GM21529 (cell line): Measurements from ENCODE around the gene BBS7.

Experiments used
- ATAC-seq: cut with Tn5 transposase; IDR thresholded peaks from one replicate; pipeline ENCODE4 v1.9.1; 2021; ENCODE audit not compliant: unreplicated experiment

The BBS7 gene

GRCh38 chr4:121792966-121793365, 77.3 kb downstream of the BBS7 start:
- ATAC-seq, result no peak

GRCh38 chr4:121791481-121791880, 78.8 kb downstream of the BBS7 start:
- ATAC-seq, result no peak

- ATAC-seq, result no peak
Observed at GRCh38 chr4:121790976-121791375, 79.3 kb downstream of the BBS7 start.

DNA sequence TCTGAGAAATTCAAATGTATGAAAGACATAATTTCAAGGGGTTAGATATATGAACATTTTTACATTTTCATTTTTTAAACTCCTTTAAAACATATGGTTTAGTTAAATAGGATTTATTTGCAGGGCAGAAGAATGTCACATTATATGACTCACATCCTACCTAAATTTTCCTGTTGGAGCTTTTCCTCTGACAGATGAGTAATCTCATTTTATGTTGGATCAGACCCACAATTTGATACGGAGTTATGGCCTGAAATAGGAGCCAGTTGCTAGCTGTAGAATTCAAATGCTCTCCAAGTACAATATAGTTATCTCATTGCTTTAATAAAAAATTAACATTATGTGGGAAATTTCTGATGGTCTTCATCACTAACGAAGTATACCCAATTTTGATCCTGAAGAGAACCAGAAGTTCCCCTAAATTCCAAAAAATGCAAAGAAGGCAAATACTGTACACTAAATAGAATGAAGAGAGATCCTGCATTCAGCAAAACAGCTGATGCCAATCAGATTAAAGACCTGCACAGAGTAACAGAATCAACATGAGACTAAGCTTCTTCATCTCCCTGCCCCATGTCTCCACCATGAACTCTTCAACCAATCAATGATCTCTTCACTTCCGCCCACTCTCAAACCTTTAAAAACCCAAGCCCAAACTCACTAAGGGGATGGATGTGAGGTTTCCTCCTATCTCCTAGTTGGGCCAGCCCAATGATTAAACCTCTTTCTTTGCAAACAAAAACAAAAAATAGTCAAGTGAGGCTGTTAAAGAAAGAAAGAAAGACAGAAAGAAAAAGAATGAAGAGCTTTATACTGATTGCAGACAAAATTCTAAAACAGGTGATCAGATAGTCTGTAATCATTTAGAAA, 80.1 kb downstream of the BBS7 start:
- no peak for ATAC-seq

GRCh38 chr4:121789455-121789854, 80.8 kb downstream of the BBS7 start:
- no peak for ATAC-seq

GRCh38 chr4:121788896-121789295, 81.4 kb downstream of the BBS7 start:
- ATAC-seq, result peak; percentile 98

- ATAC-seq, result no peak
Observed at GRCh38 chr4:121786221-121786620, 84.1 kb downstream of the BBS7 start.

DNA sequence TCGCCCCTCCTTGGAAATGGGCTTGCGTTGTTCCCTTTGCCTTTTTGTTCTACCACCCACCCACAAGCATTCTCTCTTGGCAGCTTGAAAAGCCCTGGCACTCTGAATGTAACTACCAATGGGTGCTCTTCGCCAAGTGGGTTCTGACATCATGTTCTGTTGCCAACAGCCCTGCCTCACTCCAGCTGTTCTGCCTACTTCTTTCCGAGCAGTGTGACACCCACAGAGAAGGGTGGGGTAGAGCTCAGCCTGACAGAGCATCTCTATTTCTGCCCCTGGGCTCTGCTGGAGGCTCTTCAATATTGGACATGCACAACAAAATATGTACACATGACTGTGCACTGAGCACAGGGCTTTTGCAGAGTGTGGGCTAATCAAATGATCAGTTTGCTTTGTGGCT, 84.8 kb downstream of the BBS7 start:
- no peak for ATAC-seq

- ATAC-seq, result no peak
Observed at GRCh38 chr4:121784975-121785374, 85.3 kb downstream of the BBS7 start.

- no peak for ATAC-seq
Observed at GRCh38 chr4:121784401-121784800, 85.9 kb downstream of the BBS7 start.

- no peak for ATAC-seq
Observed at GRCh38 chr4:121783210-121783609, 87.1 kb downstream of the BBS7 start.

- ATAC-seq, result no peak
Observed at GRCh38 chr4:121778991-121779628, 91.2 kb downstream of the BBS7 start.

- peak; percentile 76 for ATAC-seq
Observed at GRCh38 chr4:121777625-121778024, 92.6 kb downstream of the BBS7 start.

- ATAC-seq, result no peak
Observed at GRCh38 chr4:121776610-121777401, 93.5 kb downstream of the BBS7 start.
